HG03460 (cell line): ENCODE results near the gene LYZL1.
"Not testable (repeated sequence)": the region's sequence is repeated elsewhere in the genome, so short reads cannot be mapped to it uniquely, and the experiment has no call there.

Experiments used
- ATAC-seq: cut with Tn5 transposase; IDR thresholded peaks from one replicate; pipeline ENCODE4 v1.9.1; 2021; ENCODE audit not compliant: unreplicated experiment

LYZL1 gene

DNA sequence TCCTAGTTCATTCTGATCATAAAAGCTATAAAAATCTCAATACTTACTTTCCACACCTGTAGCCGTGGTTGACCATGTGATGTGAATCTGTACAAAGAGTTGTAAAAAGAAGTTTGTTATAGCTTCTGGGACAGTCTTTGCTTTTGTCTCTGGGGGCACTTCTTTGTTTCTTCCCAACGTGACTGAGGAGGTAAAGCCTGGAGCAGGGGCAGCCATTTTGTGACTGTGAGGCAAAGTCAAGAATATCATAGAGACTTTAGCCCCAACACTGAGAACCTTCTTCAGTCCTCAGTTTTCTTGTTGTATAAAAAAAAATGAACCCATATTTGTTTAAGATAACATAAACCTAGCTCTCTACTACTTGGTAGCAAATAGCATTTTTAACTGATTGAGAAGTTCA is 29.4 kb upstream of the LYZL1 start:
- ATAC-seq = no peak

GRCh38 chr10:29263506-29263905 is 25.4 kb upstream of the LYZL1 start:
- no peak for ATAC-seq

GRCh38 chr10:29265210-29265768 is 23.6 kb upstream of the LYZL1 start:
- no peak for ATAC-seq

DNA sequence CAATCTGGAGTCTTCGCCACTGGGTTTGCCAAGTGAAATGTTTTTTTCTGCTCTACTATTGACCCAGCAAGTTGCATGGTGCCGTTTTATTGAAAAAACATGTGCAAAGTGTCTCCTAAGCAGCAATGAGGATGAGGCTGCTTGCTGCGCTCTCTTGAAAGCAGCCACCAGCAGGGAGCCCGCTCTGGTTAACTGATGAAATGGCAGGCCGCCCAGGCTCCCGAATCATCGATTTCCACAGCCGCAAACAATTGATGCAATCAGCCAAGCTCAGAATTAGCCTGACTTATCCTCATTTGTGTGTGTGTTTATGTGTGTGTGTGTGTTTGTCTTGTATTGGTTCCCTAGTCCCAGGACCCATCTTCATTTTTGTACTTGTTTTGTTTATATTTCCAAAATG is 22.2 kb upstream of the LYZL1 start:
- ATAC-seq = no peak

DNA sequence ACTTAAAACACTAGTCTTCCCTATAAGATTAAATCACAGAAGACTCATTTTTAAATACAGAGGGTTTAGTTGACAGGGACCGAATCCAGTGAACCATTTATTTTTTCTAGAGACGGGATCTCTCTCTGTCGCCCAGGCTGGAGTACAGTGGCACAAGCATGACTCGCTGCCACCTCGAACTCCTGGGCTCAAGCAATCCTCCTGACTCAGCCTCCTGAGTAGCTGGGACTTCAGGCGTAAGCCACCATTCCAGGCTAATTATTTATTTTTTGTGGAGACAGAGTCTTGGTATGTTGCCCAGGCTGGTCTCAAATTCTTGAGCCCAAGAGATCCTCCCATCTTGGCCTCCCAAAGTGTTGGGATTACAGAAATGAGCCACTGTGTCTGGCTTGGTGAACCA is 20.9 kb upstream of the LYZL1 start:
- no peak for ATAC-seq

GRCh38 chr10:29269486-29269885 is 19.4 kb upstream of the LYZL1 start:
- ATAC-seq = no peak

- ATAC-seq = no peak
Measured at GRCh38 chr10:29270883-29271282, 18.0 kb upstream of the LYZL1 start.

DNA sequence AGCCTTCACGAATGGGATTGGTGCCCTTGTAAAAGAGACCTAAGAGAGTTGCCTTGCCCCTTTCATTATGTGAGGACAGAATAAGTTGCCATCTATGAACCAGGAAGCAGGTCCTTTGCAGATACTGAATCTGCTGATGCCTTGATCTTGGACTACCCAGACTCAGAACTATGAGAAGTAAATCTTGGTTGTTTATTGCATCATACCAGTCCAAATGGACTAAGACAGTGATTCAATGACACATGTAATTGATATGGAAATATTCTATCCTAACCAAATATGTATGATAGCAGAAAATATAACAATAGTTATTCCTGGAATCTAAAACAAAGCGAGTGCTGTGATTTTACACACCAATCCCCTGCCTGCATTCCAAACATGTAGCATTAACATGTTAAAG is 17.0 kb upstream of the LYZL1 start:
- no peak for ATAC-seq

GRCh38 chr10:29273478-29273877 is 15.4 kb upstream of the LYZL1 start:
- no peak for ATAC-seq

DNA sequence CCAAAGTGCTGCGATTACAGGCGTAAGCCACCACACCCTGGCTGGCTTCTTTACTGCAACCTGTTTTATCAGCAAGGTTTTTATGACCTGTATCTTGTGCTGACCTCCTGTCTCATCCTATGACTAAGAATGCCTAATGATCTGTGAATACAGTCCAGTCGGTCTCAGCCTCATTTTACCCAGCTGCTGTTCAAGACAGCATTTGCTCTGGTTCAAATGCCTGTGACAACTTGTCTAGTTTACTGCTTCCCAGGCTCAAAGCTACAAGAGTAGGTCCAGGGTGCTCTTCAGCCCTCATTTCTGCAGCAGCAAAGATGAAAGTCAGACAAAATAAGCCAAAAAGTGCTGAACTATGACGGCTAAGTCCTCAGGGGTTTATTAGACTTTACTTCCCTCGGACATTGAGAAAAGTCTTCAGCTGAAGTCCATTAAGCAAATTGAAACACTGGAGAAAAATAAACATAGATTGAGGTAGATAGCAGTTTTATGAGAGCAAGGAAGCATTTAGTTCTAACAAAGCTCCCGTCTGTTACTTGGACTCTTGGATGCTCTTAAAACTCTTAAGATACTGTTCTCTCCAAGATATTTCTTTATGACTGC is 12.5 kb upstream of the LYZL1 start:
- ATAC-seq = no peak

GRCh38 chr10:29277296-29277695 is 11.6 kb upstream of the LYZL1 start:
- no peak for ATAC-seq

- no peak for ATAC-seq
Measured at GRCh38 chr10:29279779-29280487, 8.9 kb upstream of the LYZL1 start.

GRCh38 chr10:29280488-29280840 is 8.4 kb upstream of the LYZL1 start:
- ATAC-seq = no peak

DNA sequence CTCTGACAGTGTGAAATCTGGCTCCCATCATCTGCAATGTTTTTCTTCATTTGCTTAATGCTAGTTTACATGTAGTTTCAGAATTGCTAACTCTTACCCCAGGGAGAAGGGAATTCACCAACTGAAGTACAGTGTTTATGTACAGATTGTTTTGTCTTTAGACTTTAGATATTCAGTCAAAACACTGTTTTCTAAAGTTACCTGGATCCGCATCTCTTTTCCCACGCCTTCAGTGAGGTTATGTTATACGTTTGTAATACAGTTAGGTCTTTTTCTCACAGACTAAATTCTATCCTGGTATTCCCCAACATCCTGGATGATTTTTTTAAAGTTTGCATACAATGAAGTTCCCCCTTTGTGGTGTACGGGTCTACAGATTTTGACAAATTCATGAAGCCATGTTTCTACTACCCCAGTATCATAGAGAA is 3.2 kb upstream of the LYZL1 start:
- no peak for ATAC-seq

- no peak for ATAC-seq
Measured at GRCh38 chr10:29287635-29288034, 1.2 kb upstream of the LYZL1 start.

DNA sequence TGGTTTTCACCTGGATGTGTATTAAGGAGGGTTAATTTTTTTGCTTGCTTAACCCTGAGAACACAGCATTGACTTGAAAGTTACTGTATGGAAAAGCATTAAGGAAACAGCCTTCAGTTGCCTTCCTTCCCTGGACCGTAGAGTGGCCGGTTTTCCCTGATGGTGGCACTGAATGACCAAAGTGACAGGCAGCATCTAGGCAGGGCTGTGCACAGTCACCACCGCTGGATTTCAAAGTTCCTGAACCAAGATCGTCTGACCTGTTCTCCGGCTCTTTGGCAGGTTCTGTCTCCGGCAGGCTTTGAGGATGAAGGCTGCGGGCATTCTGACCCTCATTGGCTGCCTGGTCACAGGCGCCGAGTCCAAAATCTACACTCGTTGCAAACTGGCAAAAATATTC is 2.7 kb downstream of the LYZL1 start:
- not testable (repeated sequence) for ATAC-seq

- ATAC-seq = not testable (repeated sequence)
Measured at GRCh38 chr10:29292406-29292805, 3.5 kb downstream of the LYZL1 start.

GRCh38 chr10:29295813-29296212 is 6.9 kb downstream of the LYZL1 start:
- no peak for ATAC-seq

DNA sequence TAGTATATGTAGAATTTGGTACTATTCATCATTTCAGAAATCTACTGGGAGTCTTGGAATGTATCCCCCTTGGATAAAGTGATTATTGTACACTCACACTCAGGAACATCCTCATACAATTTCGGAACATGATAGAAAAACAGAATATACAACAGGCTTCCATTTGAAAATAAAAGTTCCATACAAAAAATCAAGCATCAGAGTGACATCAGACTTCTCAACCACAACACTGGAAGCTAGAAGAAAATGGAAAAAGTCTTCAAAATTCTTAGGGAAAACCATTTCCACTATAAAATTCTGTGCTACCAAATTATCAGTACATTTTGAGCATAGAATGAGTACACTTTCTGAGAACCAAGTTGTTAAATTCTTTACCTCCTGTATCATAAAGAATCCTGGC is 8.8 kb downstream of the LYZL1 start:
- ATAC-seq = no peak

GRCh38 chr10:29301359-29301910 is 12.6 kb downstream of the LYZL1 start:
- no peak for ATAC-seq

DNA sequence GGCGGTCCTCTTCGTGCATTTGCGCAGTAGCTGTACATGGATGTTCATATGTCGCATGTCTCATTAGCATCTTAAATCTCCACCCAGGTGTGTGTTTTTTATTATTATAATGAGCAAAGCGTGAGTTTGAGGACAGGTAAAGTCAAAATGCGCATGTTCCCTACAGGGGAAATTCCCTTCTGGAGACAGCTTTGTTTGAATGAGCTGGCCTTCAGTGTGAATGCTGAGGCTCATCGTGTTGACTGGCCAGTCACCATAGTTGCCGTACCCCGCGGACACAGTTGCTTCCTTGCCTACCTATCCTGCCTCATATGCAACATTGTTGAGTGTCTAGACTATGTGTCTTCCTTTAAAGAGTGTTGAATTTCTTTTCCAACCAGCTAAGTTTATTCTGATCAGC is 13.6 kb downstream of the LYZL1 start:
- no peak for ATAC-seq

- ATAC-seq = no peak
Measured at GRCh38 chr10:29304264-29304994, 15.6 kb downstream of the LYZL1 start.
